HCT116 (cell line): ENCODE results near the gene PRKAA1. TPM values are rescaled to one million over a fixed set of nuclear protein-coding genes. Genes with fewer than 3 reads are reported as not detected.

ENCODE experiments used
- ATAC-seq: fragments of 200-7000 bp; cut with Tn5 transposase; 2 replicates; pipeline ENCODE4 v1.9.1; 2020; ENCODE audit warnings: mild to moderate bottlenecking, moderate library complexity
- BruUV-seq: library from RNA; stranded (reverse); fragments of 400-500 nt; replicated peaks from 2 replicates; lab custom pipeline; 2021; lab: Mats Ljungman, UMichigan
- CTCF ChIA-PET: fragments of 300-600 bp; sonication (Branson Sonifier 250); formaldehyde crosslinking; loops from one replicate; lab custom pipeline; 2021; ENCODE audit warnings: antibody characterized with exemption; lab: Charles Lee
- POLR2A ChIA-PET: fragments of 300-600, 350-600 bp; sonication (Branson Sonifier 250); formaldehyde crosslinking; loops from one replicate; lab custom pipeline; 2021; ENCODE audit warnings: antibody characterized with exemption; lab: Charles Lee
- RAD21 ChIA-PET, 2 experiments: fragments of 300-600 bp; sonication (Branson Sonifier 250); formaldehyde crosslinking; loops; one replicate each; lab custom pipeline; 2023; ENCODE audit warnings: low total read pairs in 2 of 2; ENCODE audit not compliant: uncharacterized antibody in 2 of 2, unreplicated experiment in 2 of 2, low non-redundant PET in 1 of 2; lab: Charles Lee
- DNase-seq: peaks from one replicate; pipeline ENCODE4 v3.0.0-alpha.2; 2010; ENCODE audit warnings: low read depth, low spot score
- H2AFZ ChIP-seq: fragments of 200-600 bp; shearing (Covaris generic), sonication (generic); 2 replicates; pipeline ENCODE4 v1.6.1; 2017; ENCODE audit warnings: low read depth, mixed run types, mixed read lengths, antibody characterized with exemption, low read length; ENCODE audit not compliant: poor library complexity, severe bottlenecking
- H3K27ac ChIP-seq: 2 replicates; pipeline ENCODE4 v1.5.1; 2012; ENCODE audit warnings: low read depth, low read length
- H3K27me3 ChIP-seq: fragments of 200-600 bp; sonication (generic); 2 replicates; pipeline ENCODE4 v1.6.1; 2016; ENCODE audit warnings: mixed run types, low read length, mixed read lengths; ENCODE audit not compliant: insufficient read depth
- H3K36me3 ChIP-seq, 2 experiments: fragments of 200-500 bp in 1 of 2; fragments of 200-600 bp in 1 of 2; sonication (Bioruptor generic) in 1 of 2; sonication (generic) in 1 of 2; 2 replicates each; pipeline versions ENCODE4 v1.5.1 to v1.6.1; 2014 to 2016; ENCODE audit warnings: low read length in 2 of 2, inconsistent platforms in 1 of 2, mixed read lengths in 1 of 2, mixed run types in 1 of 2; ENCODE audit not compliant: insufficient read depth in 2 of 2, control insufficient read depth in 1 of 2
- H3K4me1 ChIP-seq, 2 experiments: fragments of 200-600 bp in 1 of 2; sonication (generic) in 1 of 2; 2 replicates each; pipeline versions ENCODE4 v1.5.1 to v1.6.1; 2012 to 2017; ENCODE audit warnings: low read length in 2 of 2, inconsistent platforms in 1 of 2, mild to moderate bottlenecking in 1 of 2, mixed read lengths in 1 of 2, mixed run types in 1 of 2, moderate library complexity in 1 of 2; ENCODE audit not compliant: insufficient read depth in 2 of 2, control insufficient read depth in 1 of 2
- H3K4me2 ChIP-seq: fragments of 200-600 bp; sonication (generic); 2 replicates; pipeline ENCODE4 v1.6.1; 2017; ENCODE audit warnings: mixed run types, low read length, mixed read lengths
- H3K4me3 ChIP-seq, 2 experiments: fragments of 200-600 bp in 1 of 2; sonication (generic) in 1 of 2; replicated peaks in 1 of 2; 2 replicates each; pipeline ENCODE4 v1.5.1; 2011 to 2016; ENCODE audit warnings: low read length in 2 of 2, control low read depth in 1 of 2, low read depth in 1 of 2, mild to moderate bottlenecking in 1 of 2, mixed read lengths in 1 of 2, mixed run types in 1 of 2
- H3K79me2 ChIP-seq: fragments of 200-600 bp; sonication (generic); 2 replicates; pipeline ENCODE4 v1.6.1; 2017; ENCODE audit warnings: mild to moderate bottlenecking, mixed run types, low read length, moderate library complexity, mixed read lengths; ENCODE audit not compliant: insufficient read depth
- H3K9ac ChIP-seq: fragments of 200-600 bp; sonication (generic); 2 replicates; pipeline ENCODE4 v1.6.1; 2016; ENCODE audit warnings: low read length, mixed read lengths
- H3K9me2 ChIP-seq: fragments of 200-600 bp; sonication (generic), shearing (Covaris generic); 2 replicates; pipeline ENCODE4 v1.6.1; 2017; ENCODE audit warnings: mixed run types, mild to moderate bottlenecking, moderate library complexity; ENCODE audit not compliant: insufficient read depth
- H3K9me3 ChIP-seq, 2 experiments: fragments of 200-500 bp in 1 of 2; fragments of 200-600 bp in 1 of 2; sonication (Bioruptor generic) in 1 of 2; sonication (generic) in 1 of 2; 2 replicates each; pipeline ENCODE4 v1.6.1; 2014 to 2017; ENCODE audit warnings: low read length in 2 of 2, mixed read lengths in 2 of 2, inconsistent platforms in 1 of 2, low read depth in 1 of 2, mild to moderate bottlenecking in 1 of 2, mixed run types in 1 of 2, moderate library complexity in 1 of 2; ENCODE audit not compliant: control insufficient read depth in 1 of 2, insufficient read depth in 1 of 2
- H4K20me1 ChIP-seq: fragments of 200-600 bp; sonication (generic), shearing (Covaris generic); 2 replicates; pipeline ENCODE4 v1.6.1; 2017; ENCODE audit warnings: mixed run types, mild to moderate bottlenecking, moderate library complexity; ENCODE audit not compliant: insufficient read depth
- CEBPB ChIP-seq: IDR thresholded peaks from 2 replicates; pipeline ENCODE4 v1.6.1; 2012; ENCODE audit warnings: low read depth
- EGR1 ChIP-seq: IDR thresholded peaks from 2 replicates; pipeline ENCODE4 v1.6.1; 2012; ENCODE audit warnings: low read depth
- ELF1 ChIP-seq: IDR thresholded peaks from 2 replicates; pipeline ENCODE4 v1.6.1; 2012; ENCODE audit warnings: low read depth, borderline replicate concordance
- EZH2phosphoT487 ChIP-seq: fragments of 200-600 bp; IDR thresholded peaks from 2 replicates; pipeline ENCODE4 v1.6.1; 2018; ENCODE audit warnings: antibody characterized with exemption, borderline replicate concordance
- JUND ChIP-seq: IDR thresholded peaks from 2 replicates; pipeline ENCODE4 v1.6.1; 2012
- POLR2A ChIP-seq: IDR thresholded peaks from 2 replicates; pipeline ENCODE4 v1.7.0; 2011; ENCODE audit warnings: borderline replicate concordance; ENCODE audit not compliant: insufficient read depth, insufficient read length; ENCODE audit errors: extremely low read depth
- POLR2AphosphoS5 ChIP-seq: IDR thresholded peaks from 2 replicates; pipeline ENCODE4 v1.6.1; 2011; ENCODE audit warnings: mild to moderate bottlenecking, low read depth, low read length, moderate library complexity
- SIN3A ChIP-seq: IDR thresholded peaks from 2 replicates; pipeline ENCODE4 v1.6.1; 2012; ENCODE audit warnings: low read depth
- YY1 ChIP-seq: IDR thresholded peaks from 2 replicates; pipeline ENCODE4 v1.6.1; 2011; ENCODE audit warnings: low read length, low read depth, moderate library complexity, mild to moderate bottlenecking; ENCODE audit not compliant: insufficient replicate concordance; ENCODE audit errors: extremely low read depth
- ZNF274 ChIP-seq: fragments of 200-500 bp; sonication (Bioruptor generic); IDR thresholded peaks from 2 replicates; pipeline ENCODE4 v1.6.1; 2014; ENCODE audit warnings: mild to moderate bottlenecking, low read depth, low read length, inconsistent platforms
- intact Hi-C: fragments of 100-400 bp; cut with micrococcal nuclease; formaldehyde crosslinking; loops from 2 replicates; pipeline ENCODE4 v1.10.0; 2022
- total RNA-seq: library from RNA; stranded (reverse); gene quantifications from one replicate; pipeline ENCODE4 v1.2.1, GENCODE V29; 2021; ENCODE audit not compliant: unreplicated experiment
- TF ChIP-seq, protein P1 (sequence below), 3 experiments: fragments of 200-600 bp in 1 of 3; sonication (generic) in 1 of 3; IDR thresholded peaks in 2 of 3; conservative IDR thresholded peaks in 1 of 3; 2 replicates each; pipeline ENCODE4 v1.5.1; 2012 to 2017; ENCODE audit warnings: low read depth in 2 of 3, low read length in 2 of 3, antibody characterized with exemption in 1 of 3, borderline replicate concordance in 1 of 3, control low read depth in 1 of 3, mild to moderate bottlenecking in 1 of 3, mixed read lengths in 1 of 3, mixed run types in 1 of 3, moderate library complexity in 1 of 3; ENCODE audit not compliant: insufficient read depth in 1 of 3

PRKAA1 gene
- total RNA-seq, 1 experiment from 2014 or later, result 53.5 TPM

DNA sequence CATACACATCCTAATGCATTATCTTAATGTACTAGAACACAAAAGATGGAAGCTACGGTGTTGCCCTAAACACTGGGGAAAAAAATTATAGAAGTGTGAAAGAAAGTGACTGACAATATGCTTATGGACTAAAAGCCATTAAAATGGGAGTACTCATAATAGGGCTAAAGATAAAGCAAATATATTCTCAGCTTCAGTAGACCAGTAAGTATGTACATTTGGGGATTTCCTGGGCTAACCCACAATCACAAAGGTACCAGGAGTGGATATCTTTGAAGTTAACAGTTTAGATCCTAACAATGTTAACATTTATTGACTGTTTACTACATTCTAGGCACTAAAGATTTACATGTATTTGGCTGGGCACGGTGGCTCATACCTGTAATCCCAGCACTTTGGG is 81.6 kb downstream of the PRKAA1 start:
- Histone ChIP-seq H3K9ac (no peak overlapping the region), H3K27ac (no peak overlapping the region), H3K9me2 (no peaks in the 10 kb centered on the region), H3K4me1 (no peaks in the 10 kb centered on the region), H3K4me2 (no peak overlapping the region), H3K9me3 (no peaks in the 10 kb centered on the region), H3K4me3 (no peak overlapping the region), H3K36me3 (no peaks in the 10 kb centered on the region; a peak in 1 of 4 replicates), H3K27me3 (no peaks in the 10 kb centered on the region), H4K20me1 (no peaks in the 10 kb centered on the region), H2AFZ (no peak overlapping the region), H3K79me2 (no peaks in the 10 kb centered on the region)
- TF ChIP-seq ELF1 (no peak), SIN3A (no peak), EZH2phosphoT487 (no peak), EGR1 (no peak), ZNF274 (no peak), CEBPB (no peak), YY1 (no peak), JUND (no peak), POLR2AphosphoS5 (no peak)
- intact Hi-C loops, result loop anchor here (10.0 kb wide), 1 partner anchor 58 kb away; no protein-coding TSS in a partner anchor
- DNase-seq, result no peak
- no TSS peak for BruUV-seq
- CTCF ChIA-PET, result no interaction called here
- POLR2A ChIA-PET, result no interaction called here
- ATAC-seq, result no peak
- RAD21 ChIA-PET, result no interaction called here

DNA sequence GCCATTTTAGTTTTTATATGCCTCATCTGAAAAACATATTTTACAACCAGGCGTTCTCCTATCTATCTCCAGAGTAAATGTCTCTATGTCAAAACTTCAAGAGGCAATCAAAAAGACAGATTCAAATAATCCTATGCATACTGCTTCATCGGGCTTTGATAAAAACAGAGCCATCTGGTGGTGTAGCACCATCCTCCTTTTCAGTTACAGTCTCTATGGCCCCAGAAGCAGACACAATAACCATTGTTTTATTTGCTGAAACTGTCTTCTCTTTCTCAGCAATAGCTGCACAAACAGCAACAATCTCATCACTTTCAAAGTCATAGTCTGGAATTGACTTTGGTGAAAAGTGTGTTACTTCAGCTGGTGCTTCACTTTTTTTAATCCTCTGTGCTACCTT is 82.2 kb downstream of the PRKAA1 start:
- no peak for TF ChIP-seq POLR2A
- TF ChIP-seq, protein P1, sequence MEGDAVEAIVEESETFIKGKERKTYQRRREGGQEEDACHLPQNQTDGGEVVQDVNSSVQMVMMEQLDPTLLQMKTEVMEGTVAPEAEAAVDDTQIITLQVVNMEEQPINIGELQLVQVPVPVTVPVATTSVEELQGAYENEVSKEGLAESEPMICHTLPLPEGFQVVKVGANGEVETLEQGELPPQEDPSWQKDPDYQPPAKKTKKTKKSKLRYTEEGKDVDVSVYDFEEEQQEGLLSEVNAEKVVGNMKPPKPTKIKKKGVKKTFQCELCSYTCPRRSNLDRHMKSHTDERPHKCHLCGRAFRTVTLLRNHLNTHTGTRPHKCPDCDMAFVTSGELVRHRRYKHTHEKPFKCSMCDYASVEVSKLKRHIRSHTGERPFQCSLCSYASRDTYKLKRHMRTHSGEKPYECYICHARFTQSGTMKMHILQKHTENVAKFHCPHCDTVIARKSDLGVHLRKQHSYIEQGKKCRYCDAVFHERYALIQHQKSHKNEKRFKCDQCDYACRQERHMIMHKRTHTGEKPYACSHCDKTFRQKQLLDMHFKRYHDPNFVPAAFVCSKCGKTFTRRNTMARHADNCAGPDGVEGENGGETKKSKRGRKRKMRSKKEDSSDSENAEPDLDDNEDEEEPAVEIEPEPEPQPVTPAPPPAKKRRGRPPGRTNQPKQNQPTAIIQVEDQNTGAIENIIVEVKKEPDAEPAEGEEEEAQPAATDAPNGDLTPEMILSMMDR (IDR thresholded peaks at IDR 0.05 in 2 of 3, conservative IDR thresholded peaks at IDR 0.05 in 1 of 3; ENCODE audit: borderline replicate concordance in 1 of 3, insufficient read depth in 1 of 3, low read depth in 2 of 3, low read length in 2 of 3), result peak in 2 of 3 experiments; percentile 24 to 27; a peak in 1 of 6 replicates
- H3K27me3 ChIP-seq, result no peaks in the 10 kb centered on the region
- no peak overlapping the region for H3K4me3 ChIP-seq
- no TSS peak for BruUV-seq
- no peaks in the 10 kb centered on the region for H3K79me2 ChIP-seq
- no peaks in the 10 kb centered on the region for H3K9me3 ChIP-seq
- no peak overlapping the region for H3K4me2 ChIP-seq
- intact Hi-C loops, result loop anchor here (10.0 kb wide), 1 partner anchor 59 kb away; no protein-coding TSS in a partner anchor
- RAD21 ChIA-PET, result no interaction called here
- no peaks in the 10 kb centered on the region for H3K36me3 ChIP-seq
- H4K20me1 ChIP-seq, result no peaks in the 10 kb centered on the region
- no peak overlapping the region for H2AFZ ChIP-seq
- POLR2A ChIA-PET, result no interaction called here
- DNase-seq, result no peak
- no peak overlapping the region for H3K9ac ChIP-seq
- H3K9me2 ChIP-seq, result no peaks in the 10 kb centered on the region
- ATAC-seq, result peak; percentile 57
- H3K4me1 ChIP-seq, result no peaks in the 10 kb centered on the region
- H3K27ac ChIP-seq, result no peak overlapping the region
- CTCF ChIA-PET, result interaction anchor here (1.2 kb wide), 1 partner anchor 20 kb away, joined by 4 read pairs; no protein-coding TSS in a partner anchor
